ENCODE data around the gene KIAA1958.

- TF ChIP-seq CTCF (IDR thresholded peaks at IDR 0.05) (no peak), POLR2A (IDR thresholded peaks at IDR 0.05) (peak in 1 of 4 donors; percentile 61)
These were observed at the start of gene KIAA1958 for GRCh38 chr9:112486221-112487007.

Measured in esophagus squamous epithelium (tissue), 4 donors.